Mesenchymal stem cell (in vitro differentiated cells and primary cell): Measurements from ENCODE around the gene BRAF. TPM values are rescaled to one million over a fixed set of nuclear protein-coding genes. Genes with fewer than 3 reads are reported as not detected.

ENCODE experiments used
- DNase-seq: peaks from one replicate; pipeline ENCODE4 v3.0.0-alpha.2; 2013
- H2AFZ ChIP-seq: one replicate; pipeline ENCODE4 v1.6.1; 2013; ENCODE audit warnings: low read depth, mild to moderate bottlenecking, control low read depth, inconsistent platforms, low read length, moderate library complexity
- H2AK5ac ChIP-seq: 2 replicates; pipeline ENCODE4 v1.6.1; 2013; ENCODE audit warnings: low read length, moderate library complexity, mild to moderate bottlenecking, inconsistent platforms; ENCODE audit not compliant: severe bottlenecking
- H2BK120ac ChIP-seq: one replicate; pipeline ENCODE4 v1.6.1; 2013; ENCODE audit warnings: low read depth, mild to moderate bottlenecking, inconsistent platforms, low read length, moderate library complexity
- H2BK12ac ChIP-seq, 2 experiments: one replicate each; pipeline ENCODE4 v1.6.1; 2013; ENCODE audit warnings: inconsistent platforms in 2 of 2, low read length in 2 of 2, mild to moderate bottlenecking in 2 of 2, moderate library complexity in 2 of 2, control low read depth in 1 of 2
- H2BK15ac ChIP-seq: one replicate; pipeline ENCODE4 v1.6.1; 2013; ENCODE audit warnings: mild to moderate bottlenecking, low read depth, inconsistent platforms; ENCODE audit not compliant: poor library complexity, severe bottlenecking
- H2BK5ac ChIP-seq: 2 replicates; pipeline ENCODE4 v1.6.1; 2013; ENCODE audit warnings: low read depth, mild to moderate bottlenecking, low read length, control low read depth, inconsistent platforms; ENCODE audit not compliant: poor library complexity, severe bottlenecking
- H3K14ac ChIP-seq, 2 experiments: one replicate each; pipeline ENCODE4 v1.6.1; 2013; ENCODE audit warnings: inconsistent platforms in 2 of 2, low read length in 2 of 2, control low read depth in 1 of 2, mild to moderate bottlenecking in 1 of 2, moderate library complexity in 1 of 2
- H3K18ac ChIP-seq, 2 experiments: one replicate each; pipeline ENCODE4 v1.6.1; 2013; ENCODE audit warnings: inconsistent platforms in 2 of 2, low read length in 2 of 2, control low read depth in 1 of 2, low read depth in 1 of 2, mild to moderate bottlenecking in 1 of 2
- H3K23ac ChIP-seq, 2 experiments: one replicate each; pipeline ENCODE4 v1.6.1; 2013; ENCODE audit warnings: inconsistent platforms in 2 of 2, low read length in 2 of 2, mild to moderate bottlenecking in 2 of 2, moderate library complexity in 2 of 2, control low read depth in 1 of 2
- H3K27ac ChIP-seq: 2 replicates; pipeline ENCODE4 v1.5.1; 2013; ENCODE audit warnings: mild to moderate bottlenecking, moderate library complexity, low read length, control low read depth, inconsistent platforms; ENCODE audit not compliant: poor library complexity, severe bottlenecking
- H3K27me3 ChIP-seq, 2 experiments: 2 replicates each; pipeline versions ENCODE4 v1.6.1 to v1.7.0; 2013; ENCODE audit warnings: low read length in 2 of 2, mild to moderate bottlenecking in 2 of 2, moderate library complexity in 2 of 2, control low read depth in 1 of 2, inconsistent platforms in 1 of 2; ENCODE audit not compliant: control insufficient read depth in 1 of 2, insufficient read depth in 1 of 2
- H3K36me3 ChIP-seq, 2 experiments: 2 replicates each; pipeline versions ENCODE4 v1.6.1 to v1.7.0; 2013; ENCODE audit warnings: low read length in 2 of 2, control low read depth in 1 of 2, inconsistent platforms in 1 of 2, low read depth in 1 of 2, mild to moderate bottlenecking in 1 of 2; ENCODE audit not compliant: insufficient read depth in 2 of 2, control insufficient read depth in 1 of 2
- H3K4ac ChIP-seq, 2 experiments: one replicate each; pipeline ENCODE4 v1.6.1; 2013; ENCODE audit warnings: inconsistent platforms in 2 of 2, low read length in 2 of 2, mild to moderate bottlenecking in 2 of 2, moderate library complexity in 2 of 2, control low read depth in 1 of 2, low read depth in 1 of 2
- H3K4me1 ChIP-seq: 2 replicates; pipeline ENCODE4 v1.6.1; 2013; ENCODE audit warnings: low read depth, low read length, control low read depth; ENCODE audit not compliant: control insufficient read depth, insufficient read depth
- H3K4me2 ChIP-seq: 2 replicates; pipeline ENCODE4 v1.6.1; 2013; ENCODE audit warnings: low read length, mild to moderate bottlenecking, inconsistent platforms; ENCODE audit not compliant: poor library complexity, severe bottlenecking
- H3K4me3 ChIP-seq, 2 experiments: 2 replicates each; pipeline versions ENCODE4 v1.5.1 to v1.7.0; 2013; ENCODE audit warnings: low read length in 2 of 2, mild to moderate bottlenecking in 2 of 2, control low read depth in 1 of 2, low read depth in 1 of 2; ENCODE audit not compliant: insufficient read depth in 1 of 2
- H3K79me1 ChIP-seq: replicated peaks from 2 replicates; pipeline ENCODE4 v1.6.1; 2013; ENCODE audit warnings: mild to moderate bottlenecking, control low read depth, low read length, inconsistent platforms; ENCODE audit not compliant: poor library complexity, severe bottlenecking
- H3K9ac ChIP-seq: 2 replicates; pipeline ENCODE4 v1.7.0; 2013; ENCODE audit warnings: mild to moderate bottlenecking, low read length, moderate library complexity
- H3K9me3 ChIP-seq: 2 replicates; pipeline ENCODE4 v1.7.0; 2013; ENCODE audit warnings: mild to moderate bottlenecking, low read length; ENCODE audit not compliant: control insufficient read depth
- H4K8ac ChIP-seq: one replicate; pipeline ENCODE4 v1.6.1; 2013; ENCODE audit warnings: inconsistent platforms, mild to moderate bottlenecking, low read length, moderate library complexity
- H4K91ac ChIP-seq: one replicate; pipeline ENCODE4 v1.6.1; 2013; ENCODE audit warnings: mild to moderate bottlenecking, low read length, inconsistent platforms
- WGBS: methylation state at CpG from one replicate; pipeline ENCODE4 v1.1.7; 2013; ENCODE audit warnings: mixed read lengths; 5-methylcytosine and 5-hydroxymethylcytosine counted together
- polyA plus RNA-seq, 2 experiments: library from polyadenylated mRNA; stranded (reverse); fragments of 200-250 nt; gene quantifications; one replicate each; pipeline ENCODE4 v1.2.3, GENCODE V29; 2013

The BRAF gene
- 7.6 TPM for polyA plus RNA-seq (2013, experiment 1 of 2)
- 8.0 TPM for polyA plus RNA-seq (2013, experiment 2 of 2)

GRCh38 chr7:140924821-140925421, at the start of gene BRAF:
Gene BRAF (minus strand): TSS chr7:140924929. CDS start chr7:140924703, 226 bp downstream.
- H3K4me1 ChIP-seq: no peaks in the 10 kb centered on the region
- no peaks in the 10 kb centered on the region for H3K9me3 ChIP-seq
- peak within 1 kb of the TSS; percentile 97 for H3K4ac ChIP-seq
- H2AK5ac ChIP-seq: peak within 1 kb of the TSS; percentile 66
- H3K9ac ChIP-seq: peak within 1 kb of the TSS; percentile 97
- H3K36me3 ChIP-seq: no peaks in the 10 kb centered on the region
- H3K4me2 ChIP-seq: peak within 1 kb of the TSS; percentile 94
- WGBS: 1% methylated on average over 18 of the region's 56 CpGs
- H2AFZ ChIP-seq: peak within 1 kb of the TSS; percentile 98
- H3K4me3 ChIP-seq: peak within 1 kb of the TSS; percentile 88 to 94
- H2BK120ac ChIP-seq: peak within 1 kb of the TSS; percentile 99
- peak; percentile 92 for DNase-seq
- peak within 1 kb of the TSS; percentile 94 for H4K8ac ChIP-seq
- peak within 1 kb of the TSS; percentile 80 for H4K91ac ChIP-seq
- H3K18ac ChIP-seq: peak within 1 kb of the TSS; percentile 90 to 98
- peaks cover 1% of the 10 kb centered on the region for H3K79me1 ChIP-seq
- peak within 1 kb of the TSS; percentile 62 to 75 for H3K14ac ChIP-seq
- peak within 1 kb of the TSS; percentile 66 for H3K27ac ChIP-seq
- peak within 1 kb of the TSS in 1 of 2 experiments; percentile 63 for H2BK12ac ChIP-seq
- peak within 1 kb of the TSS; percentile 86 for H2BK5ac ChIP-seq
- H3K23ac ChIP-seq: peak within 1 kb of the TSS; percentile 96 to 98
- H2BK15ac ChIP-seq: no peak within 1 kb of the TSS
- peaks cover 0 to 4% of the 10 kb centered on the region in 2 experiments for H3K27me3 ChIP-seq

- Histone ChIP-seq H3K4me2 (no peak overlapping the region), H2BK12ac (no peak overlapping the region), H3K9me3 (no peaks in the 10 kb centered on the region), H3K23ac (no peak overlapping the region), H4K8ac (no peak overlapping the region), H4K91ac (no peak overlapping the region), H2AFZ (no peak overlapping the region), H3K27me3 (peaks cover 0 to 3% of the 10 kb centered on the region in 2 experiments), H2AK5ac (no peak overlapping the region), H2BK15ac (no peak overlapping the region), H3K27ac (no peak overlapping the region), H3K4me3 (no peak overlapping the region), H2BK5ac (no peak overlapping the region), H3K36me3 (no peaks in the 10 kb centered on the region), H3K79me1 (no peaks in the 10 kb centered on the region), H3K9ac (no peak overlapping the region), H2BK120ac (no peak overlapping the region), H3K18ac (no peak overlapping the region), H3K4ac (no peak overlapping the region), H3K4me1 (no peaks in the 10 kb centered on the region), H3K14ac (no peak overlapping the region)
- peak; percentile 42 for DNase-seq
- WGBS: 75% methylated on average over 9 of the region's 9 CpGs
These were observed 48.4 kb upstream of the BRAF start for GRCh38 chr7:140972876-140973829.

DNA sequence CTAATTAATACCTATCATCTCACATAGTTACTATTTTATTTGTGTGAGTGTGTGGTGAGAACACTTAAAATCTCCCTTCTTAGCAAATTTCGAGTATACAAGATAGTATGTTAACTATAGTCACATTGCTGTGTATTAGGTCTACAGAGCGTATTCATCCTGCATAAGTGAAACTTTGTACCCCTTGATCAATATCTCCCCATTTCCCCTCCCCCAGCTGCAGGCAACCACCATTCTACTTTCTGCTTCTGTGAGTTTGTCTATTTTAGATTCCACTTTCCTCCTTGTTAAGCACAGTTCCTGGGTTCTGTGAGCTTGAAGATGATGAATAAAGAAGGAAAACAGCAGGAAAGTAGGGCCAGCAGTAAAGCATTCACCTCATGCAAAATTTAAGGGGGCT, 47.6 kb upstream of the BRAF start:
- 88% methylated on average over 1 of the region's 2 CpGs for WGBS
- Histone ChIP-seq H2AK5ac (no peak overlapping the region), H3K18ac (no peak overlapping the region)

GRCh38 chr7:140967438-140967837, 42.7 kb upstream of the BRAF start:
- Histone ChIP-seq H3K4ac (no peak overlapping the region), H3K23ac (no peak overlapping the region), H3K9ac (no peak overlapping the region), H2BK12ac (no peak overlapping the region), H4K91ac (no peak overlapping the region), H3K14ac (no peak overlapping the region), H3K4me3 (no peak overlapping the region), H3K27me3 (no peaks in the 10 kb centered on the region), H3K36me3 (no peaks in the 10 kb centered on the region), H3K18ac (no peak overlapping the region), H3K4me2 (no peak overlapping the region), H4K8ac (no peak overlapping the region), H2AK5ac (no peak overlapping the region), H2BK15ac (no peak overlapping the region), H3K79me1 (no peaks in the 10 kb centered on the region), H2BK5ac (no peak overlapping the region), H3K27ac (no peak overlapping the region), H3K4me1 (no peaks in the 10 kb centered on the region), H2AFZ (no peak overlapping the region), H3K9me3 (no peaks in the 10 kb centered on the region), H2BK120ac (no peak overlapping the region)
- no peak for DNase-seq
- WGBS: 53% methylated on average over 2 of the region's 2 CpGs

More for the DNA sequence above, 47.6 kb upstream of the BRAF start:
- no peak overlapping the region for H4K8ac ChIP-seq
- H3K4me2 ChIP-seq: no peak overlapping the region
- no peaks in the 10 kb centered on the region for H3K9me3 ChIP-seq
- H2BK15ac ChIP-seq: no peak overlapping the region
- H2BK120ac ChIP-seq: no peak overlapping the region
- peaks cover 0 to 3% of the 10 kb centered on the region in 2 experiments for H3K27me3 ChIP-seq
- no peak overlapping the region for H2BK5ac ChIP-seq
- no peaks in the 10 kb centered on the region for H3K4me1 ChIP-seq
- H4K91ac ChIP-seq: no peak overlapping the region
- H3K4me3 ChIP-seq: no peak overlapping the region
- H2BK12ac ChIP-seq: no peak overlapping the region
- no peak overlapping the region for H2AFZ ChIP-seq
- no peaks in the 10 kb centered on the region for H3K79me1 ChIP-seq
- no peak overlapping the region for H3K27ac ChIP-seq
- no peak overlapping the region for H3K23ac ChIP-seq
- no peaks in the 10 kb centered on the region for H3K36me3 ChIP-seq
- no peak for DNase-seq
- H3K9ac ChIP-seq: no peak overlapping the region
- no peak overlapping the region for H3K4ac ChIP-seq
- no peak overlapping the region for H3K14ac ChIP-seq
